NCI-H510A (cell line): ENCODE results near the gene JAZF1.

Experiments used
- DNase-seq: peaks from one replicate; lab custom pipeline; 2025; lab: John Stamatoyannopoulos, UW

Gene JAZF1

DNA sequence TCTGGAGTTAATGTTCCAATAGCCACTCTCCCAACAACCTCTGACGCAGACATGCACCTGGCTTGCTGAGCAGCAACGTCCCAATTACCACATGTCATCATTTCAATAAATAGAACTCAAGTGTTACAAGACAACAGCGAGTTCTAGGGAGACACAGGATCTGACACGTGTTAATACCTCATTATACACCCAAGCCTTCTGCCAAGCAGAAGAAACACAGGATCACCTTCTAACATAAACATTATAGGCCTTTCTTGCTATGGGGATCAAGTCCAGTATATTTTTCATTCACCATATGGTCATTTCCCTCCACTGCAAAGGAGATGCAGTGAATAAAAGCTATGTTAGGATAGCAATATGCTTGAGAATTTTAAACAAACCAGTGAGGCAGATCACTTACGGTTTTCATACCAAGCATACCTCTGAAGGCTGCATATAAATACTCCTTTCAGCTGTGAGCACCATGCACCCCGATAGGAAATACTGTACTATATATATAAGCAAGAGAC is 74.2 kb downstream of the JAZF1 start:
- peak; percentile 39 for DNase-seq

DNA sequence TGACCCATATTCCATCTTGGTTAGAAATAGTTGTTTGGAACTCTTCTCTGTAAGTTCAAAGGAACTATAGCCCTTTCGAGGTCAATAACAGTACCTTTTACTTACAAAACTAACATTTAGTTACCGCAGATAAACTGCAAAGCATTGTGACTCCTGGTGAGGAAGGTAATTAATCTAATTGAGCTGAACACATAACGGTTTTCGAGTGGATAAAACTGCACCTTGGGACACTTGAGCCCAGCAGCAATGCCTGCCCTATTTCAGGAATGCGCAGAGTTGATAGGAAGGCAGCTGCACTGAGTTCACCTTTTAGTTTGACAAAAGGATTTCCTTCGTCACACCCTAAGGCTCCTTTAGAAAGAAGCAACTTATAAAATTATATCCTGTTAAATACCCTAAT is 75.4 kb downstream of the JAZF1 start:
- no peak for DNase-seq

DNA sequence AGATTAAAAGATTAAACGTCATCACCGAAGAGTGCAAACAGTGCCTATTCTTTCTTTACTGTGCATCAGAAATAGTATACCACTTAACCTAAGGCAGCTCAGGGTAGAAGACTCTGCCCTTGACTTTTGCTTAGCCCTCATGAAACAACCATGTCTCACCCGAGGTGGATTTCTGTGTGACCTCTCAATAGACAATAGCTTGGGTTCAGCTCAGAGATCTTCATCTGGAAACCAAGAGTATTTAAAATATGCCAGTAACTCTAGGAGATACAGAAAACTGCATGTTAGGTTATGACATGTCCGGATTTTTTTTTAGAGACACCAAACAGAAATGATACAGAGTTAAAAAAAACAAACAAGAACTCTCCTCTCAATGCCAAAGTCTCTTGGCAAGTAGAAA is 75.8 kb downstream of the JAZF1 start:
- no peak for DNase-seq

DNA sequence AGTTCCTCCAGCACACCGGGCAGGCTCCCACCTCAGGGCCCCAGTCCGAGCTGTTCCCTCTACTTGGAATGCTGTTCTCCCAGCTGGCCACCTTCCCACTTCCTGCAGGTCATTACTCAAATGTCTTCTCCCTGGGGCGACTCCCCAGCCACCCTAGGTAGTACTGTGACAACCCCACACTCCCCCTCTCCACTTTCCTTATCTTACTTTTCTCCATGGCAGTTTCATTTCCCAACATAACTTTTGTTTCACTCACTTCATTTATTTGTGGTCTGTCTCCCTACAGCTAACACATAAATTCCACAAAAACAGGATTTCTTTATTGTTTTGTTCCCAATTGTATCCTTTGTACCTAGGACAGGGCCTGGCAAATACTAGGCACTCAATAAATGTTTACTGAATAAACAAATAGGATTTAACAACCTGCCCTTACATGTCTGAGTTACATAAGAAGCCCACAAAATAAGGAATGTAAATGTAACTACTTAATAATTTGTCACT is 76.5 kb downstream of the JAZF1 start:
- no peak for DNase-seq

DNA sequence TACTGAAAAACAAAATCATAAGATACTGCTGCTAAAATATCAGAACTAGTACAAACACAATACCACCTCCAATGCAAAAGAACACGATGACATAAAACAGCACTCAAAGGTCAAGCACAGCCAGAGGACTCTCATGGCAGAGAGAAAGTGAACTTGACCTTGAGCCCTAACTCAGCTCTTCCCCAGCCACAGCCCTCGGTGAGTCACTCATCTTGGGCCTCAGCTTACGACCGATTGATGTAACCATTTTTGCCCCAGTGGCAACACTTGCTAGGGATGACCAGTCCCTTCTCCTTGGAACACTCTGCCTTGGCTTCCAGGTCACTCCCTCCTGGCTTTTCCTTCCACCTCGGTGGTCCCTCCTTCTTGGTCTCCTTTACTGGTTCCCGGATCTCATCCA is 77.8 kb downstream of the JAZF1 start:
- DNase-seq: no peak

DNA sequence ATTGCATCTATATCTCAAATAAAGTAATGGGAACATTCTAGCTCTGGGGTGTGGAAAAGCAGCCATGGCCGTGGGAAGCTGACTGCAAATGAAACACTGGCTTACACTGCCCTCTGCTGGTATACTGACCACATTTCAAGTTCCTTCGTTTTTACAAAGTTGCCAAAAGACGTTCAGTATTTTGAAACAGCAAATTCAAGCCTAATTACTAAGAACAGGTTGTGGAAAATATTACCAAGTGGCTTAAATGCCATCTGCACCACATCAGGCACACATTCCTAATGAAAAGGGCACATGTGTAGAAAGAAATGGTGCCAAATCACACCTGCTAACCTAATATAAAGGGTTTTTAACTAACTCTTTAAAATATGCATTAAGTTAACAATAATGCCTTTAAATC is 83.9 kb downstream of the JAZF1 start:
- DNase-seq: no peak

DNA sequence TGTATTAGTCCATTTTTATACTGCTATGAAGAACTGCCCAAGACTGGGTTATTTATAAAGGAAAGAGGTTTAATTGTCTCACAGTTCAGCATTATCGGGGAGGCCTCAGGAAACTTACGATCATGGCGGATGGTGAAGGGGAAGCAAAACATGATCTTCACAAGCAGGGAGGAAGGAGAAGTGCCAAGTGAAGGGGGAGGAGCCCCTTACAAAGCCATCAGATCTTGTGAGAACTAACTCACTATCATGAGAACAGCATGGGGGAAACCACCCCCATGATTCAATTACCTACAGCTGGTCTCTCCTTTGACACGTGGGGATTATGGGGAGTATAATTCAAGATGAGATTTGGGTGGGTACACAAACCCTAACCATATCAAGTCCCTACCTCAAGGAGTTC is 85.4 kb downstream of the JAZF1 start:
- DNase-seq: no peak

DNA sequence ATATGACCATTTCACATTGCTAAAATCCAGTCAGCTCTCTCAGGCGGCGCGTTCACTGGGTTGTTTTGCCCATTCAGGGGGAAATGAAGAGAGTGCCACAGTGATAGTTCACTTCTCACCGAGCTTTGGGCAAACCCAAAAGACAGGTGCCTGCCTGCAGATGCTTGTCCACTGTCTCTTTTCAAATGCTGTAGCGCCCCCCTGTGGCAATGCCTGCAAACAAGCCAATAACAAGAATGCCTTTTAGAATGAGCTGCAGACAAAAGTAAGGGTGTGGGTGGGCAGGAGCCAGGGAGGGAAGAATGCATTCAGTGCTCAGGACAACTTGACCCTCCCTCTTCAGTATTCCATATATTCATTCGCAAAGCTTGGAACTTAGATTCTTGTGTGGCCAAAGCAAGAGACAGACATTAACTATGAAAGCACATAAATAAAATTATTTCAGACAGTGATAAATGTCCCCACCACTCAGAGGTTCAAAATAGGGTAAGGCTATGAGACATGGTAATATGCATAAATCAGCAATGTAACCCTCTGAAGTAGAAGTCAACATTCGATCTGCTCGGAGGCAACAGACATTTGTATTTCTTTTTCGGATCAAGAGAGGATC is 86.9 kb downstream of the JAZF1 start:
- no peak for DNase-seq

DNA sequence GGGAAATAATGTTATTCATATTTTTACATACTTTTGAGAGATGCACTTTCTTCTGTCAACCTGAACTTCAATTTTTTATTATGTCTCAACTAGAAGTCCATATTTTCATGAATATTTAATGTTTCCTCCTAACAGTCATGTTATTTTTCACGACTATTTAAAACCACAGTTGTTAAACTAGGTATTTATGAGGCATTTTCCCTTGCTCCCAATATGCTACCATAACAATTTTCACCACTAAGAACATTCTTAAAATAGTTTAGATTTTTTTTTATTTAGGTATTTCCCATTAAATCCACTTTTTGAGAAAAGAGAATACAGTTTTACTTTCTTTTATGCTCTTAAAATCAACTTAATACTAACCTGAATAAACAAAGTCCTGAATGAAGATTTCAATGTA is 89.4 kb downstream of the JAZF1 start:
- DNase-seq: no peak

DNA sequence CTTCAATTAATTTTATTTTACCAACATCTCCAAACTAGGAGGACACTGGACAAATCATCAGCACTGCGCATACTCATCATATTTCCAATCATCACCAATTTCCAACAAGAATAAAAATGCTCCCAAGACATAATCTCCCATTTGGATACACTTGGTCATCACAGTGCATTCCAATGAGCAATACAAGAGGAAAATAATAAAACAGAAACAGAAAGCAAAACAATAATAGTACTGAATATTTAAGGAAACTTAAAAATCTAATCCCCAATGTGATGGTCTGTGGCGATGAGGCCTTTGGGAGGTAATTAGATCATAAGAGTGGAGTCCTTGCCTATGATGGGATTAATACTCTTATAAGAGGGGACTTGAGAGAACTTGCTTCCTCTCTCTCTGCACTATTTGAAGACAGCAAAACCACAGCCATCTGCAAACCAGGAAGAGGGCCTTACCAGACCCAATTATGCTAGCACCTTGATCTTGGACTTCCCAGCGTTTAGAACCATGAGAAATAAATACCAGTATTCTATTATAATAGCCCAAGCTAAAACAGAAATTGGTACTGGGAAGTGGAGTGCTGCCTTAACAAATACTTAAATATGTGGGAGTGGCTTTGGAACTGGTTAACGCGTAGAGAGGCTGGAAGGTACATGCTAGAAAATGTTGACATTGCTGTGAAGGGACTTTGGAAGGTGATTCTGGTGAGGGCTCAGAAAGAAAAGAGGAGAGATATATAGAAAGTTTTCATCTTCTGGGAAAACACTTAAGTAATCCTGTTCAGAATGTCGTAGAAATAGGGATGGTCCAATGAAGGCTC is 91.5 kb downstream of the JAZF1 start:
- DNase-seq: no peak

DNA sequence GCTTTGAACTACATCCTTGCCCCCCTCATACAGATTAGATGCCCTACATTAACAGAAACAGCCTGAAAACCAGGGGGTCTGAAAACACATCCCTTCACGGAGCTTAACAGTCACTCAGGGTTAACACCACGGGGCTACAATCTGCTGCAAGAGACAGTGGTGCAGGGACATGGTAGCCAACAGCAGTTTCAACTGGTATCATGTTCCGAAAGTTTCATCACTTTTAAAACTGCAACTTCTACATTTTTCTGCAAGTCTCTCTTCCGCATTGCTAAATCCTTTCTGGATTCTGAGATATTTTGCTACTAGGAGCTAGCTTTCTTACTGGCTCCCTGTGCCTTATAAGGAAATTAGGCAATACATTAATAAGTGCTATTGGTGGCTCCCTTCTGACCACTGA is 92.6 kb downstream of the JAZF1 start:
- no peak for DNase-seq

DNA sequence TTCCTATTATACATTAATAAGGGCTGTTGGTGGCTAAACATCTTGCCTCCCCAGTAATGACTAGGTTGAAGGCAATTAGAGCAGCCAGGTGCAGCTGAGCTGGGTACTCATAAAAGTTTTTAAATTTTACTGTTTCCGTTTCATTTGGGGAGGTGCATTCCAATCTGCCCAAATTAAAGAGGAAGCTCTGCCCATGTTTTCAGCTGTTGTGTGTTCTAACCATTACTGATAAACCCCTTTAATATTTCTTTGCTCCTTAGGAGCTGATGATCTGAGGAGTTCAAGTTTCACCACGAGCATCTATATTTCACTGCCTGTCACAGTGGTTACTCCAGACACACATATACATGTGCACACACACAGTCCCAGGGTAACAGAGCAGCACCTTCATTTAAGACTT is 94.4 kb downstream of the JAZF1 start:
- no peak for DNase-seq

DNA sequence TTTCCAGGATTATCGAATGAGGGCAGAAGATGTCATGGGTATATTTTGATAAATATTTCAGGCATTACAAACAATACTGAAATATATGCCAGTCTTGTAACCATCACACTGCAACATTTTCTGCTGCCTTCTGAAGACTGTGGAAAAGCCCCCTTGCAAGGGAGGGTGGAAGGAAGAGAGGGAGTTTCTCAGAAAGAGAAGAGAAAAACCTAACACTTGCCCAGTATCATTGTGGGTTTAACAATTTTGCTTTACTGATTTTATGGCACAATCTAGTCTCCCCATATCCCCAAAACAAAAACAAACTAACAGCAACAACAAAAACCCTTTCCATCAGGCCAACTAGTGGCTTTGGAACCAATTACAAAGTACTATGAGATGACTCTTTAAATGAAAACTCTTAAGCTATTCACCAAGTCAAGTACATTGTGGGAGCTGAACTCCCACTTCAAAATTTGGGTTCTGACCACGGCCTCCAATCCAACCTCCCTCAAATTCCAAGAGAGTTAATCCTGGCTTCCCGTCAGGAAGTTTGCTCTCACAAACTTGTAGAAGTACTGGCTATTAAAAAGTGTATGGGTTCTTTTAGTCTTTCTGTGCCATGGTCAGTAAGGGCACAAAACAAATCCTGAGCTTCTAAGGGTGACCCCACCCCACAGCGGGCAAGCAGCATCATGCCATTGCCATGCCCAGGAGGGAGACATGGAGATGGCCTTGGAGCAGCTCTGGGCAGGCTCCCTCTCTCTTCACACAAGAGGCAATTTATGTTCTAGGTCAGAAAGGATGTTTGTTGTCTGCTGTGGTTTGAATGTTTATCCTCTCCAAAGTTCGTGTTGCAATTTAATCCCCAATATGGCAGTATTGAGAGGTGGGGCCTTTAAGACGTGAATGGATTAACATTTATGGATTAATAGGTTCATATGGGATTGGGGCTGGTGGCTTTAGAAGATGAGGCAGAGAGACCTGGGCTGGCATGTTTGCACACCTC is 96.3 kb downstream of the JAZF1 start:
- DNase-seq: no peak

DNA sequence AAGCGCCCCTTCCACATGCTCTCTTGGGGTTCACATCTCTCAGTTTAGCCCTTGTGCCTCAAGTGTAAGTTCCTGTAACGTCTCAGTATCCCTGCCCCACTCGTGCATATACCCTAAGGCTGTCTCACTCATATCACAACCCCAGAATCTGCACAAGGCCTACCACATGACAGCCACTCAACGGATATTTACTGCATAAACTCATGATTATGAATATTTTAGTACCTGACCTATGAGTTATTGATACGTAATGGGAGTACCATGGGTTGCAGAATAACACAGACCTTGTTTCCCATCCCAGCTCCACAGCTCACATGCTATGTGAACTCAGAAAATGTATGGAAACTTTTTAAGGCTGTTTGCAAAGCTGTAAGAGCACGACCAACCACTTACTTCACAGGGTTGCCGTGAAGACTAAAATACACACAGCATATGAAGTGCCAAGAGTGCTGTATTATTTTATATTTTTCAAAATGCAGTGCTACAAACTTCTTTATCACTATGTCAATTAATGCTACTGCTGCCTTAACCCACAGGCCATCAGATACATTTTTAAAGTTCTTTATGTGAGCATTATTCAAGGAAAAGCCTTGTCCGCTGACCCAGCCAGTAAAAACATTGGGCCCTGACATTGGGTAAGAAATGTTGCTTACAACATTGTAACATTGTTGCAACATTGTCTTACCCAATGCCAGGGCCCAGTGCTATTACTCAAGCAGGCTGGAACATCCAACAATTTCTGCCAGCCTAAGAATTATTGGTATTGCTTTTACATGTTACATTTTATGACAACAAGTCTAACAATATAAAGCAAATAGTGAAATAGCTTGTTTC is 97.2 kb downstream of the JAZF1 start:
- DNase-seq: no peak

DNA sequence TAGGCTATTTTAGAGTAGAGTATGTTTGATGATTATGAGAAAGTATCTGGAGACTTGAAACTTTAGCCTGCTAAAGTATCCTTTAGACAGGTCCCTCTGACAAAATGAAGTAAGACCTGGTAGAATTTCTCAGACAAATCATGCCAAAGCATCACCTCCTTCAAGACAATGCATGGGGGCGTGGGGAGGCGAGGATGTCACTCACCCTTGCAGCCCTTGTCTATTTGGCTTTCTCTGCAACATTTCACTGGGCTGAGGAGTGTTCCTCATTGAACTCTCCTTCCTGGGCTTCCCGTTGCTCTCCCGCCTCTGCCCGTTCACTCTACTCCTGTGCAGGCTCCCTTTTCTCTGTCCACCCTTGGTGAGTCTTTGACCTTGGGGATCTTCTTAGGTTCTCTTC is 98.5 kb downstream of the JAZF1 start:
- no peak for DNase-seq

DNA sequence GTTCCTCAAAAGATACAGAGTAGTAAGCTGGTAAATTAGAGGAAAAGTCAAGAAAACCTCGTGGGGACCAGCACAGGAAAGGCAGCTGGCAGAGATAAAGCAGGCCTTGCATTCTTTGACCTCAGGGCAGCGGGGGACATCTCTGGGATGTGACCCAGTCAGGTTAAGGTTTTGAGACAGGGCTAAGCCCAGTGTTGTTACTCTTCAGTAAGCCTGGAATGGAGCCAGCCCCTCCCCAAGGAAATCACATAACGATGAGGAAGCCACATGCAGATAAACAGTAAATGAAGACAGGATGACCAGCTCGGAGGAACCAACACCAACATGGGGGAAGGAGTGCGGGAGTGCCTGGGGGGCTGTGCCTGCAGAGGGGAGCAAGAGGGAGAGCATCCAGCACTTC is 99.6 kb downstream of the JAZF1 start:
- no peak for DNase-seq

DNA sequence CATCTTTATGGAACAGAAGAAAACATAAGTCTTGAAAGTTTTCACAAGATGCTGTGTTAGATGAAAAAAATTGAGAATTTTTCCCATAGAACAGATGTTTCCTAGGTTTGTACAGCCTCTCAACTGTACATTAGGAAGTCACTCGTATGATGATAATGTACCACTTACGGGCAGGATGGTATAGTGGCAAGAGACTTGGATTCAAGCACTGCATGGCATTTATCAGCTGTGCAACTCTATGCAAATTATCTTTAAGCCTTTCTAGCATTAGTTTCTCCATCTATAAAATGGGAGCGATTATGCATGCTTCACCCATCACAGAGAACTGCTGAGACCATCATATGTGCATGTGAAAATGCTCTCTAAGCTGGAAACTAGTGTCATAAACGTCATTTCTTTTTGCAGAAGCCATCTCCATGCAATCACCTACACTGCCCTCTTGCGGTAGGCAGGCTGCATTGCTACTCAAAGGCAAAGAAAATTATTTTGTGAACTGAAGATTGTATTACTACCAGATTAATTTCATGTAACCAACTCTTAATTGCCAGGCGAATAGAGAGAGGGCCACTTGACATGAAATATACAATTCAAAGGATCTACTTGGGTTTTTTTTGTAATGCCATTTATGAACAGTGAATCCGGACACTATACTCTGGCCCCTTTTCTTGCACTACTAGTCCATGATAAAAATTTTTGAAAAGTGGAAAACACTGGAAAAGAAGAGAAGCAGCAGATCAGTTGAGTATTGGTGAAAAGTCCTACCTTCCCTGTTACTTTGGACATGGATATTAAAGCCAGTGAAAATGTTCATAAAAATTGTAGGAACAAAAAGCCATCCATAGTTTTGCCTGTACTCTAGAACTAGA is 102.3 kb downstream of the JAZF1 start:
- no peak for DNase-seq

DNA sequence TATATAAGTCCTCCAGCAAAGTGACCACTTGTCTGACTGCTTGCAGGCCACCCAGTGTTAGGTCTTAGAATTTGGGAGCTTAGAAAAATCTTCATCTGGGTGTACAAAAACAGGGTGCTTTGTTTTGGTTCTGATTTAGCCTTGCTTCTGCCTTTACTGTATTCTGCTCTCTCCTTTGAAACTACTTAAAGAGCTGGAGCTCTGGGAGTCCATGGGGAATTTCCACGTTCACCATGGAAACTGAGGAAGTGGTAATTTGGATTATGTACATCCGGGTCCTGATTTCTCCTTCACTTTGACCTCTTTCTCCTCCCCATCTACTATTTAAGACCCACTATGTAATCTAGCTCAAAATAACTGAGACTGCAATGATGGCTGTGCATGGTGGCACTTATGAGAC is 103.0 kb downstream of the JAZF1 start:
- no peak for DNase-seq

DNA sequence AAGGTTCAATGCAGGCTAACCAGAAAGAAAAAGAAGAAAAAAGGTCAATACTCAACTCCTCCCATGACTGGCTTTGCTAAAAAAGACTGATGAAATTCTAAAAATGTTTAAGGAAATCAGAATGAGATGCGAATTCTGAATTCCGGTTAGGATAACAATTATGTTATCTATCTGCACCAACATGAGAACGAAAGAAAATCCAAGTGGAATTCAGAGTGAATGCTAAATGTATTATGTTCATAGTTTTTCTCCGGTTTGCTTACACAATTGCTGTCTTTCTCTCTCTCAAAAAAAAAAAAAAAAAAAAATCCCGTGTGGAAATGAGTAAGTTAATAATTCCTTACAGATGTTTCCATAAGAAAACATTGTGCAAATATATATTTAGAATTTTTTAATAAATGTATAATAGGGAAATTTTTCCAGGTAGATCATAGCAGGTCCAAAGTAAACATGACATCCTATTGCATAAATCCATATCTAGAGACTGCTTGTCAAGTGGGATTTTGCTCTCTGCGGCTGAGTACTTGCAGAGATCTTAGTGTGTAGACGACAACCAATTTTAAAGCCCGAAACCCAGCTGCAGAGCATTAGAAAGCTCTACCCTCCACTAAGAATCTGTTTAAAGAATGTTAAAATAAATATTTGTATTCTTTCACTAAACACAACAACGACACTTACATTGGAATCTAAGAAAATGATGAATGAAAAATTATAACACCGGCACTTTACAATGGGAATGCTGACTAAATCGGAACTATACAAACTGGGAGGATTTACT is 104.0 kb downstream of the JAZF1 start:
- no peak for DNase-seq
